Amniotic epithelial cell (primary cell): ENCODE results near the gene H2AZ2.
A peak's percentile ranks its signal among the peaks of the same experiment; 100 is the strongest.
"Not testable (repeated sequence)": the region's sequence is repeated elsewhere in the genome, so short reads cannot be mapped to it uniquely, and the experiment has no call there.

Experiments used
- DNase-seq: peaks from one replicate; pipeline ENCODE4 v3.0.0-alpha.2; 2010; ENCODE audit warnings: low read depth

Gene H2AZ2

DNA sequence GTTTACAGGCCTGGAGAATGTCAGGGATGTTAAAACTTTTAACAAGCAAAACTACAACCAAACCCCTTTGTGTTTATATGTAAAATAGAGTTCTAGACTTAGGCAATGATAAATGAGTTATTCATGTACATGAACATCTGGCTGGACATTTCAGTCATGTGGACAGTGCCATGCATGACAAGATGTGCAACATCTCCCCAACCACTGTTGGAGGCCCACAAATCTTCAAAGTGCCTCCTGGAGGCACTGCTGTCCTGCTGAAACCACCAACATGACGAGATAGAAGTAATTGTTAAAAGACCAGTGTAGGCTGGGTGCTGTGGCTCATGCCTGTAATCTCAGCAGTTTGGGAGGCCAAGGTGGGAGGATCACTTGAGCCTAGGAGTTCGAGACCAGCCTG is 33.0 kb downstream of the H2AZ2 start:
- DNase-seq, result no peak

- DNase-seq, result no peak
Observed at GRCh38 chr7:44811571-44811970, 36.3 kb downstream of the H2AZ2 start.

DNA sequence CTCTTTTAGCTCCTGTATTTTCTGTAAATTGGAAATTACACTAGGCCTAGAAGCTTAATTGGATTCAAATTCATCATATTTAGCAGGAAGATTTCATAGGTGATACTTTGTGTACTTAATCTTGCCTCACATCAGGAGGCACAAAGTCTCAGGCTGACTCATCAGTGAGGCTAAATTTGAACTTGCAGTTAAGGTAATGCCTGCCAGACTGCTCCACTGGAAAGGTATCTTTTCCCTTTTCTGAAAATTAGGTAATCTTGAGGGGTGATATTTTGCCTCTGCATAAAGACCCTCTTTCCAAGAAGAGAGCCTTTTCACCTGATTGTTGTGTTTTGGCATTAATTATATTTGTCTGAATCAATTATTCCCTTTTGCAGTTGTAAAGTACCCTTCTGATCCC is 36.8 kb downstream of the H2AZ2 start:
- no peak for DNase-seq

DNA sequence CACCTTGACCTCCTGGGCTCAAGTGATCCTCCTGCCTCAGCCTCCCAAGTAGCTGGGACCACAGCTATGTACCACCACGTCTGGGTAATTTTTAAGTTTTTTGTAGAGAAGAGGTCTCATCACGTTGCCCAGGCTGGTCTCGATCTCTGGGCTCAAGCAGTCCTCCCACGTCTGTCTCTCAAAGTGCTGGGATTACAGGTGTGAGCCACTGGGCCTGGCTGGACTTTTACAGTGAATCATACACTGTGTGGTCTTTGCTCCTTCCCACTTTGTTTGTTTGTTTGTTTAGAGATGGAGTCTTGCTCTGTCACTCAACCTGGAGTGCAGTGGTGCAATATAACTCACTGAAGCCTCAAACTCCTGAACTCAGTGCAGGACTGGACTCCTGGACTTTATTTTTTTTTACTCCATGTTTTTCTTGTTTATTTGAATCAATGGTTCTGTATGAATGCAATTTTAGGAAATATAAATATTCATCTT is 38.9 kb downstream of the H2AZ2 start:
- DNase-seq, result no peak

DNA sequence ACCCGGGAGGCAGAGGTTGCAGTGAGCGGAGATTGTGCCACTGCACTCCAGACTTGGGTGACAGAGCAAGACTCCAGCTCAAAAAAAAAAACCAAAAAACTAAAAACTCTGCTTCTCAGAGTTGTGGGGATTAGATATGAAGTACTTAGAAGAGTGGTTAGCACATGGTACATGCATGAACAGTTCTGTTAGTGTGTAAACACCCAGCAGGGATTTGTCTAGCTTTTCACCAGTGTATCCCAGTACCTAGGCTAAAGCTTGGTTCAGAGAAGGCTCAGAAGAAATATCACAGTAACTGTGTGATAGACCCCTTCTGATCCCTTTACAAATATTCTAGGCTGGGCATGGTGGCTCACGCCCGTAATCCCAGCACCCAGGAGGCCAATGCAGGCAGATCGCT is 41.9 kb downstream of the H2AZ2 start:
- no peak for DNase-seq

GRCh38 chr7:44803828-44804519 is 43.9 kb downstream of the H2AZ2 start:
- DNase-seq, result not testable (repeated sequence)

DNA sequence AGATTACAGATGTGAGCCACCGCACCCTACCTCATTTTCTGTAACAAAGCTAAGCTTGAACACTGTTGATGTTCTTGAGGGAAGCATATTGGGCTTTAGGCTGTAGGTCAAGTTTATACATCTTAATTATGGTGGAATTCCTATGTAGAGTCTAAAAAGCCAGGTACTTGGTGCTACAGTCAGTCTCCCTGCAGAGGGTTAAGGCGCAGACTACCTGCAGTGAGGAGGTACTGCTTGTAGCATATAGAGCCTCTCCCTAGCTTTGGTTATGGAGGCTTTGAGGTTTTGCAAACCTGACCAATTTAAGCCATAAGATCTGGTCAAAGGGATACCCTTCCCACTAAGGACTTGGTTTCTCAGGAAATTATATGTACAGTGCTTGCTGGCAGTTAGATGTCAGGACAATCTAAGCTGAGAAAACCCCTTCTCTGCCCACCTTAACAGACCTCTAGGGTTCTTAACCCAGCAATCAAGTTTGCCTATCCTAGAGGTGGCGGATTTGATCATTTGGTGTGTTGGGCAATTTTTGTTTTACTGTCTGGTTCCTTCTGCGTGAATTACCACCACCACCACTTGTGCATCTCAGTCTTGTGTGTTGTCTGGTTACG is 45.4 kb downstream of the H2AZ2 start:
- no peak for DNase-seq

DNA sequence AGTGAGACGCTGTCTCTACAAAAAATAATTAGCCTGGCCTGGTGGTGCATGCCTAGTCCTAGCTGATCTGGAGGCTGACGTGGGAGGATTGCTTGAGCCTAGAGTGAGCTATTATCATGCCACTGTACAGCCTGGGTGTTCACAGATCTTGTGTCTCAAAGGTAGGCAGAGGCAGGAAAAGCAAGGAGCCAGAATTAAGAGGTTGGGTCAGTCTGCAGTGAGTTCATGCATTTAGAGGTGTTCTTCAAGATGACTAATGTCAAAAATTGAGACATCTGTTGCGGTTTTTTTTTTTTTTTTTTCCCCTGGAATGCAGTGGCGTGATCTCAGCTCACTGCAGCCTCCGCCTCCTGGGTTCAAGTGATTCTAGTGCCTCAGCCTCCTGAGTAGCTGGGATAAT is 46.0 kb downstream of the H2AZ2 start:
- DNase-seq, result peak; percentile 85

GRCh38 chr7:44799939-44800338 is 47.9 kb downstream of the H2AZ2 start:
- no peak for DNase-seq

- no peak for DNase-seq
Observed at GRCh38 chr7:44798649-44799305, 49.1 kb downstream of the H2AZ2 start.

- DNase-seq, result peak; percentile 67
Observed at GRCh38 chr7:44797329-44798258, 50.3 kb downstream of the H2AZ2 start.

DNA sequence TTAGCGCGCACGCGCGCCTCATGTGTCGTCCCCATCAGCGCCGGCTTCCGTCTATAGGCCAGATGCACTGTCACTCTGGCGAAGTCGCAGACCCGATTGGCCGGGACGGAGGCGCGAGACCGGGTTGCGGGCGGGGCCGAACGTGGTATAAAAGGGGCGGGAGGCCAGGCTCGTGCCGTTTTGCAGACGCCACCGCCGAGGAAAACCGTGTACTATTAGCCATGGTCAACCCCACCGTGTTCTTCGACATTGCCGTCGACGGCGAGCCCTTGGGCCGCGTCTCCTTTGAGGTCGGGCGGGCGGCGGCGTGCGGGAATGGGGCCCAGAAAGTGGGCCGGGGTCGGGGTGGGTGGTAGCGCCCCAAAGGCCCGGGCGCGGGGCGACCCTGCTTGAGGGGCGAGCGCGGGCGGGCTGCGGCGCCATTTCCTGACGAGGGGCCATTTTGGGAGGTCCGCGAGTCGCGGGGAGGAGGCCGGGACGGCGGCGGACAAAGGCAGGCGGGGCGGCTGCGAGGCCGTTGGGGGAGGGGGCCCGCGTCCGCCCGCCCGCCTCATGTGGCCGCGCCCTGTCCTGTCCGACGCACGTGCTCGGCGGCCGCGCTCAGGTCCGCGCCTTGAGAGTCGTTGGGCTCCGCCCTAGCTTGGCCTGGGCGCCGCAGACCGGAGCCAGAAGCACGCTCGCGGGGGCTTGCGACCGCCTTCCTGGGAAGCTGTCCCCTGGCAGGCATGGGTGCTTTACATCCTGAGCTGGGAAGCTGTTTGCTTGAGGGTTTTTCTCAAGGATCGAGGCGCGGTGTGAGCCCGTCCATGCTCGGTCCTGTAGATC is 51.2 kb downstream of the H2AZ2 start, which contains the start of gene PPIA:
Gene PPIA (plus strand): TSS at position 178 of the 825 bp plus-strand sequence. CDS start 44 bp downstream, at position 222.
- DNase-seq, result peak; percentile 97

DNA sequence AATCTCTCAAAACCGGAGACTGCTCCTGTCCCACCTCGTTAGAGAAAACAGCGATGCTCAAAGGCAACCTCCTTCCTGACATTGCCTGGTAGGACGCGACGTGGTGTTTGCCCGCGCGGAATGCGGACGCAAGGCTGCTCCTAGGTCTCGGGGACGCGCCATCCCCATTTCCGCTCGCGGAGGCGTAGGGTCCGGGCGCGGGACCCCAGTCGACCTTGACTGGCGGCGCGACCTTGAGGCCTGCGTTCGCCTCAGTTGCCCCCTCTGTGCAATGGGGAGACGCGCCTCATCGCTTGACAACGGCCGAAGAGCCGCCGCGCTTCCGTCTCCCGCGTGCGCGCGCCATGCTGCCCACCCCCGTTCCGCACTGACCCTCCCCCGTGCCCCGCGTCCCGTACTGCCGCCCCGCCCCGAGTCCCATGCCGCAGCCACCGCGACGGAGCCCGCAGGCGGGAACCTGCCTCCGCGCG is 51.8 kb downstream of the H2AZ2 start:
- DNase-seq, result no peak

- peak; percentile 45 for DNase-seq
Observed at GRCh38 chr7:44794331-44794730, 53.6 kb downstream of the H2AZ2 start.

DNA sequence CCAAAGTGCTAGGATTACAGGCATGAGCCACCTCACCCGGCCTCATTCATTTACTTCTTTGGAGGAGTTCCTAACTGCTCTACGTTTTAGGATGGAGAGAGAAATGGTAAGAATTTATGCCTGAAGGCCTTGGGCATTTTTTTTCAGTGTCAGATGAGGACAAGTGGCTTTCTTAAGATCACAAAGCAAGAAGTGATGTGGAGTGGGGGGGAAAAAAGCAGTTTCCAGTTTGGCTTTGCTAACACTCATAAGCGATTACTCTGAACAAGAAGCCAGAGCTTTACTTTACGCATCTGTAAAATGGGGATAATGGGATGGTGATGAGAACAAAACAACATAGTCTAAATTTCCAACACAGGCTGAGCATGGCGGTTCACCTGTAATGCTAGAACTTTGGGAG is 54.0 kb downstream of the H2AZ2 start:
- no peak for DNase-seq

DNA sequence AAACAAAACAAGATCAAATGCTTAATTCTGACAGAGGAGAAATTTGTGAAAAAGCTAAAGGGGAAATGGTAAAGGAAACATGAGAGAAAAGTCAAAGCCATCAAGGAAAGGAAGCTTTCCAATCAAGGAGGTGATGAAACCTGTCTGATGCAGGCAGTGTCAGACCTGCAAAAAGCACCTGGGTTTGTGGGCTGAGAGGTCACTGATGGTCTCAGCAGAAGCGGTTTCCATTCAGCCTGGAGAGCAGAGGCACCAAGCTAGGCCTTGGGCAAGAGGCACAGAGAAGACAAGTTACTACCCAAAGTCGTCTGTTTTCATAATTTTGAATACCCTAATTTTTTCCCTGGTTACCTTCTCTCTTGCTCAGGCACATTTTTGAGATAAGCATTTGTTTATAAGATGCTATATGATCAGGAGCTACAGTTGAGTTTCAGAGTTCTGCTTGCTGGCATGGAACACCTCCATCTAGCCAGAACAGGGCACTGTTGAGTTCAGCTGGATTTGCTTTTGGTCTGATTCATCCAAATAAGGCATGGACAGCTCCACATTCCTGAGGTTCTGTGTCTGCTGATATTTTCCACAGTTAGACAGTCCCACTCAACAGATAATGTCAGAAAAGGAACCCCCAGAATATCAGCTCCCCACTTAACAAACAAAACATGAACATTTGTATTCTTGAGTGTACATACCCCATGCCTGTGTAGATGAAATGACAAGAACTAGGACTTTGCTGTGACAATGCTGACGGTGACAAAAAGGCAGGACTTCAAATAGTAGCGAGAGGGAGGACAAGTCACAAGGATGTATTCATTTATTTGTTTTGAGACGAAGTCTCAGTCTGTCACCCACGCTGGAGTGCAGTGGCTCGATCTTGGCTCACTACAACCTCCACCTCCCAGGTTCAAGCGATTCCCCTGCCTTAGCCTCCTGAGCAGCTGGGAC is 56.3 kb downstream of the H2AZ2 start:
- peak; percentile 77 for DNase-seq

GRCh38 chr7:44789990-44790389 is 57.9 kb downstream of the H2AZ2 start:
- DNase-seq, result no peak

DNA sequence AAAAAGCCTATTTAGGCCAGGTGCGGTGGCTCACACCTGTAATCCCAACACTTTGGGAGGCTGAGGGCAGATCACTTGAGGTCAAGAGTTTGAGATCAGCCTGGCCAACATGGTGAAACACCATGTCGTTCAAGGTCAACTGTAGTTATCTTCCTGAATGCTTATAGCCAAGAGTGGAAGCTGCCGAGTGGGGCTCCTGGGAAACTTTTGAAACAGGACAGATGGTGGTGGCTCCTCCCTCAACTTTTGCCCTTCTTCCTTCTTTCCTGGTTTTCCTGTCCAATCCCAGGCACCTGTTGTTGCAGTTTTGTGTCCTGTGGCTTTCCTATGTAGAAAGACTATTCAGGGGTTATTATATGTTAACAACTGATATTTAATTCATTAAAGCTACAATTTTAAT is 60.1 kb downstream of the H2AZ2 start:
- no peak for DNase-seq

DNA sequence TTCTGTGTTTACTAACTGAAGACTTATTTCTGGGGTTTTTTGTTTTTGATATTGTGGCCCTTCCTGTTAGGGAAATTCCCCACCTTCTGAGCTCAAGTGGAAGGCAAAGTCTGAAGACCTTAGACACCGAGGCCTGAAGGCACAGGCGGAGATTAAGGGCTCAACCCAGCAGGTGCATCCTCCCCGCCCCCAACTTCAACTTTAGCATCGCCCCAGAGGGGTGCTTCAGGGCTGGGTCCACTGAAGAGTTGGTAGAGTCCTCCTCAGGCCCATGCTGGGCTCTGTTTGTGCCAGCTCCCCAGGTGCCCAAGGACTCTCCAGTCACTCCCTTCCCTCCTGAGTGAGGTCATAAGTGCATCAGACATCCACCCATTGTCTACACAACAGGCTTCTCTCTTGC is 60.8 kb downstream of the H2AZ2 start:
- no peak for DNase-seq

- DNase-seq, result not testable (repeated sequence)
Observed at GRCh38 chr7:44785218-44785617, 62.7 kb downstream of the H2AZ2 start.
